HUES6 (cell line): Measurements from ENCODE around the gene TNS3.

Experiments used
- H3K27ac ChIP-seq: 2 replicates; pipeline ENCODE4 v1.7.0; 2013; ENCODE audit warnings: low read depth, mild to moderate bottlenecking, low read length, inconsistent platforms
- H3K27me3 ChIP-seq: 2 replicates; pipeline ENCODE4 v1.6.1; 2013; ENCODE audit warnings: low read length; ENCODE audit not compliant: control insufficient read depth, insufficient read depth
- H3K36me3 ChIP-seq: 2 replicates; pipeline ENCODE4 v1.6.1; 2013; ENCODE audit warnings: low read length; ENCODE audit not compliant: control insufficient read depth, insufficient read depth
- H3K4me1 ChIP-seq: 2 replicates; pipeline ENCODE4 v1.6.1; 2013; ENCODE audit warnings: low read length; ENCODE audit not compliant: control insufficient read depth, insufficient read depth
- H3K4me3 ChIP-seq: 2 replicates; pipeline ENCODE4 v1.5.1; 2013; ENCODE audit warnings: low read depth, low read length
- H3K9ac ChIP-seq: one replicate; pipeline ENCODE4 v1.6.1; 2013; ENCODE audit warnings: mild to moderate bottlenecking, low read length
- H3K9me3 ChIP-seq: 2 replicates; pipeline ENCODE4 v1.6.1; 2013; ENCODE audit warnings: low read depth, low read length; ENCODE audit not compliant: control insufficient read depth, insufficient read depth

The TNS3 gene

DNA sequence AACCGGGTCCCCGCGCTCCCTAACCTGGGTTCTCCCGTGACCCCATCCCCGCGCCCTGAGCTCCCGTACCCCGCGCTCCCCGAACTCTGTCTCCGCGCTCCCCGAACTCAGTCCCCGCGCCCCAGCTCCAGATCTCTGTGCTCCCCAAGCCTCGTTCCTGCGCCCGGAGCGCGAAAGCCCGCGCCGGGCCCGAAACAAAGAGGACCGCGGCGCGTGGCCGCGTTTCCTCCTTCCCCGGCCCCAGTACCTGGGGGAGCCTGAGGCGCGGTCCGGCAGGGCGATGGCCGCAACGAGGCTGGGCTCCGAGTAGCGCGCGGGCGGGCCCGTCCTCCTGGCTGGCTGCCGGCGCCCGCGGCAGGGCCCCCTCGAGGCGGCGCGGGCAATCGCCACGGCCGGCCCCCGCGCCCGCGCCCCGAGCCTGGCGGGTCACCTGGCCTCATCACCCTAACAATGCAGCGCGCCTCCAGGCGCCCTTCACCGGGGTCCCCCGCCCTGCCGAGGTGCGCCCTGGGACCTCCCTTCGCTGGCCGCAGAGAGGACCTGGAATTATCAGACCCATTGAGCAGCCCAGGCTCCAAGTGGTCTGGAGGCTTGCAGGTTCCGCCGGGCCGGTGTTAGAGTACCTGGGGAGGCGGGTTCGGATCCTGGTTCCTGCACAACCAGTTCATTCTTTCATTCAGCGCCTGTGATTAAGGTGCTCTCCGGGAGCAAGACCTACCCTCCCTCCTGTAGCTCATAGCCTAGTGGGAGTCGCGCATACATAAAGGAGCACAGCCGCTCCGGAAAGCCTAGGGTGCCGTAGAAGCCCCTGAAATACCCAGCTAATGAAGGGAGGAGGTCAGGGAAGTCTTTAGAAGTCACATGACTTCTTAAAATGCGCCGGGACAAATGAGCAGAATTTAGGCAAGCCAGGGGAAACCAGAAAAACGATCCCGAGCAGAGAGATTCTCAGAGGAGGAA is at the start of gene TNS3:
TSS of gene TNS3 (minus strand) at position 308 of the 960 bp plus-strand sequence. CDS start 142,475 bp downstream, outside the sequence.
- peak within 1 kb of the TSS; percentile 83 for H3K4me3 ChIP-seq
- H3K27ac ChIP-seq, result peak within 1 kb of the TSS; percentile 80; the same call in 1 of the 2 replicates
- peak within 1 kb of the TSS; percentile 87 for H3K9ac ChIP-seq
- H3K9me3 ChIP-seq, result peaks cover 4% of the 10 kb centered on the region; the same call in 1 of the 2 replicates
- no peaks in the 10 kb centered on the region for H3K36me3 ChIP-seq
- peaks cover 40% of the 10 kb centered on the region for H3K4me1 ChIP-seq
- H3K27me3 ChIP-seq, result peaks cover 16% of the 10 kb centered on the region

DNA sequence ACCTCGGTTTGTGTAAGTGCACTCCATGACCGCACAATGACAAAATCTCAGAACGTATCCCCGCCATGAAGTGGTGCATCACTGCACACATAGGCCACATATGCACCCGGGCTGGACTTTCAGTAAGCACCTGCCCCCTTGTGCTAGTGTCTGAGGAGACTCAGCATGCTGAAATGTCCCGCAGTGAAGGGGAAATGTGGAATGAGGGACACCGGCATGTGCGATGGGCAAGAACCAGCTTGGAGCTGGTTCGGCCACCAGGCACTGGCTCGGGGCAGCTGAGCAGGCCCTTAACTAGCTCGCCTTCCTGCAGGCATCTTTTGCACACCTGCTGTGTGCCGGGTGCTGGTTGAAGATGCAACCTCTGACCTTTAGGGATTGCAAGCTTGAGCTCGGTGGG is 49.8 kb upstream of the TNS3 start:
- Histone ChIP-seq H3K4me3 (no peak overlapping the region), H3K9me3 (no peaks in the 10 kb centered on the region; the same call in 1 of the 2 replicates), H3K27me3 (peaks cover 13% of the 10 kb centered on the region; the same call in 1 of the 2 replicates), H3K27ac (no peak overlapping the region), H3K4me1 (peaks cover 20% of the 10 kb centered on the region), H3K9ac (no peak overlapping the region), H3K36me3 (no peaks in the 10 kb centered on the region)

DNA sequence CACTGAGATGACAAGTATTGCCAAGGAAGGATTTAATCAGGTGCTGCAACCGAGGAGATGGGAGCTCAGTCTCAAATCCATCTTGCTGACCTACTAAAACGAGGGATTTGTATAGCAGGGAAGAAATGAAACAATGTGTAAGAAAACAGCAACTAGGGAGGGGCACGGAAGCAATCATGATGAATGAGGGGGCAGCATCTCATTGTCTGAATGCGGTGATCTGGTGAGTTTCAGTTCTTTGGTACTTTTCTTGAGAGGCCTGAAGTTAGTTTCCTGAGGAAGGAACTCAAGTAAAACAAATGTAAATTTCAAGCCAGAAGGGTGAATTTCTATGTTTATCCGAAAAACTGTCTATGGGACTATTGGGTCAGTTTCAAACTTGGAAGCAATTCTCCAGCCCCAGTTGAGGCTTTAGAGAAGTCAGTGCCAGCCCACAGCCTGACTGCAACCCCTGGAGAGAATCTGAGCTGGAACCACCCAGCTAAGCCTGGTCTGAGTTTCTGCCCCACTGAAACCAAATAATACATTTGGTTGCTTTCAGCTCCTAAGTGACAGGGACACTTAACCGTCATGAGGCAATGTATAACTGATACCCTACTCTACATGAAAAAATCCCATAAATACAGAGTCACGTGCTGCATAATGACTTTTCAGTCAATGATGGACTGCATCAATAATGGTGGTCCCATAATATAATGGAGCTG is 45.8 kb upstream of the TNS3 start:
- H3K36me3 ChIP-seq, result no peaks in the 10 kb centered on the region
- no peak overlapping the region for H3K4me3 ChIP-seq
- H3K9ac ChIP-seq, result no peak overlapping the region
- H3K9me3 ChIP-seq, result no peaks in the 10 kb centered on the region; the same call in 1 of the 2 replicates
- H3K4me1 ChIP-seq, result peaks cover 21% of the 10 kb centered on the region
- no peaks in the 10 kb centered on the region for H3K27me3 ChIP-seq
- H3K27ac ChIP-seq, result no peak overlapping the region

DNA sequence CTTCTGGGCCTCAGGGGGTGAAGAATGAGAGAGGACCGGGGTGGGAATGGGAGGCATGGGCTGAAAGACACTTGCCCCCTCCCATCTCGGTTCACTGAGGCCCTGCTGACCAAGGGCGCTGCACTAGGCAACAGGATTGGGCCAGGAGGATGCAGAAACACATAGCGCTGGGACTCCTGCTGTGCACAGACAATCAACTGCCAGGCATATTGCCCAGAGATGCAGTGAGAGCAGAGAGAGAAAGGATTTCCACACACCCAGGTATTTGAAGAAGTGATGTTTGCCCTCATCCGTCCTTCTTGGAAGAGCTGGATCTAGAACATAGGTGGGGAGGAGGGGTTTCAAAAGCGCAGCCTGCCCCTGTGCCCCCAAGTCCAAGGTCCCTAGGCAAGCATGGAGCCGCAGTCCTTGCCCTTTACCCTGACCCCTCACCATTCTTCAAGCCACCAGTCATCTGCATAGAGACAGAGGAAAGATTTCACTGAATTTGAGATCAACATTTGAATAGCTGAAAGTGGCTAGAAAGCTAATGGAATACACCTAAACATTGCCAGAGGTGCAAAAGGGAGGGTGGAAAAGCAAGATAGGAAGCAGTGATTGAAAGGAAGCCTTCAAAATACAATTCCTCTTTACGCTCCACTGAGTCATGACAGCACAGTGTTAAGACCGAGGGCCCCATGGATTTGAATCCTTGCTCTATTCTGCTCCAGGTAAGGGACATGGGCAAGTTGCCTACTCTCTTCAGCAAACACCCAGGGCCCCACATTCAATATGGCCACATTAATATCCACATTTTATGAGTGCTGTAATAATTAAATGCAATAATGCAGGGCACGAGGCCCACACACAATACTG is 44.2 kb upstream of the TNS3 start:
- no peaks in the 10 kb centered on the region; the same call in 1 of the 2 replicates for H3K9me3 ChIP-seq
- H3K4me3 ChIP-seq, result no peak overlapping the region
- no peak overlapping the region for H3K9ac ChIP-seq
- no peaks in the 10 kb centered on the region for H3K36me3 ChIP-seq
- H3K4me1 ChIP-seq, result peaks cover 31% of the 10 kb centered on the region
- H3K27ac ChIP-seq, result no peak overlapping the region
- no peaks in the 10 kb centered on the region for H3K27me3 ChIP-seq

DNA sequence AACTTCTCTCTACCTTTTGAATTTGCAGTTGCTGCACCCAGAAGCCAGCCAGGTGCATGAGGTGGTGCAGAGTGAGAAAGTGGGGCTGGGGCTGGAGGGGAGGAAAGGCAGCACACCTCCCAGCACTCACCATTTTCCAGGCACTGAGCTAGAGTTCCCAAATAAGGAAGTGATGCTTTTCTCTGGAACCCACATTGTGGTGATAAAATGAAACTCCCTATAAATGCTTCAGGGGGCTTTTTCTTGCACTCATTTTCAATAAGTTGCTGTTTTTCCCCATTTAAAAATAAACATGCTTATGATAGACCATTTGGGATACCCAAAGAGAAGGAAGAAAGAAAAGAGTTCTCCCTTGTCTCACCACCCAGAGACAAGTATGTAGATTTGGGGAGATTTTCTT is 42.8 kb upstream of the TNS3 start:
- Histone ChIP-seq H3K27me3 (no peaks in the 10 kb centered on the region), H3K27ac (no peak overlapping the region), H3K9me3 (no peaks in the 10 kb centered on the region; the same call in 1 of the 2 replicates), H3K4me3 (no peak overlapping the region), H3K4me1 (peaks cover 31% of the 10 kb centered on the region), H3K9ac (no peak overlapping the region), H3K36me3 (no peaks in the 10 kb centered on the region)

DNA sequence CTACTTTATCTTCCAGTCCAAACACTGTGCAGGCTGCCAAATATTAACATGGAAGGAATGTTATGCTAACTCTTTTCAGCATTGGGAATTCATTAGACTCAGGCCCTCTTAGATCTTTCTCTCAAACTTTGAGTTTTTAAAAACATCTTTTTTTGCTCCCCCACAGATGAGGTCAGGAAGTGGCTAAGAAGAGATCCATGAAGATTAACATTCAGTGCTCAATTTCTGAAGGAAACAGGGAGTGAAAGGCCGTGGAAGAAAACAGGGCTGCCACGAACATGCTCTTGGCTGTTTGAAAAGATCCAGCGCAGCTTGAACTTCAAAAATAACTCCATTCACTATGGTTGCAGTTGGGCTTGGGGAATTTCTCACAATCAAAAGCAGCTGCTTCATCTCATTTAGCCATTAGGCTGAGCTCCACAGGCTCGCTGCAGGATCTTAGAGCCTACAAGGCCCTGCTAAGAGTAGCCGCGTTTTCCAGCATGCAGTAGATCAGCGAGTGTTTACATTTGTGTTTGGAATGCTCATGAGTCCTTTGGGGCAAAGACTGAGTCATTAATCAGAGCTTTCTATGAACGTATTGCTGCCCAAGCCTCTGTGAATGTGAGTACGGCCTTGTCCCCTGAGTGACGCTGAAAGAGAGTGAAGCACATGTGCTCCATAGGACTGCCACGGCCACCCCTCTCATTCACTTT is 41.2 kb upstream of the TNS3 start:
- Histone ChIP-seq H3K4me3 (no peak overlapping the region), H3K9ac (no peak overlapping the region), H3K36me3 (no peaks in the 10 kb centered on the region), H3K27ac (no peak overlapping the region), H3K27me3 (no peaks in the 10 kb centered on the region), H3K4me1 (peaks cover 31% of the 10 kb centered on the region), H3K9me3 (no peaks in the 10 kb centered on the region; the same call in 1 of the 2 replicates)

GRCh38 chr7:47622586-47622945 is 40.7 kb upstream of the TNS3 start:
- no peaks in the 10 kb centered on the region for H3K9me3 ChIP-seq
- no peak overlapping the region for H3K27ac ChIP-seq
- peaks cover 31% of the 10 kb centered on the region for H3K4me1 ChIP-seq
- no peaks in the 10 kb centered on the region for H3K36me3 ChIP-seq
- no peak overlapping the region for H3K4me3 ChIP-seq
- H3K27me3 ChIP-seq, result no peaks in the 10 kb centered on the region
- H3K9ac ChIP-seq, result no peak overlapping the region

GRCh38 chr7:47621979-47622561 is 40.2 kb upstream of the TNS3 start:
- Histone ChIP-seq H3K9me3 (no peaks in the 10 kb centered on the region), H3K4me1 (peaks cover 31% of the 10 kb centered on the region), H3K36me3 (no peaks in the 10 kb centered on the region), H3K9ac (no peak overlapping the region), H3K4me3 (no peak overlapping the region), H3K27me3 (no peaks in the 10 kb centered on the region), H3K27ac (no peak overlapping the region)

GRCh38 chr7:47621347-47621746 is 39.4 kb upstream of the TNS3 start:
- H3K36me3 ChIP-seq, result no peaks in the 10 kb centered on the region
- no peaks in the 10 kb centered on the region for H3K27me3 ChIP-seq
- no peak overlapping the region for H3K27ac ChIP-seq
- no peak overlapping the region for H3K4me3 ChIP-seq
- no peak overlapping the region for H3K9ac ChIP-seq
- H3K4me1 ChIP-seq, result peaks cover 28% of the 10 kb centered on the region
- H3K9me3 ChIP-seq, result no peaks in the 10 kb centered on the region

GRCh38 chr7:47619806-47620205 is 37.9 kb upstream of the TNS3 start:
- H3K4me1 ChIP-seq, result peaks cover 19% of the 10 kb centered on the region
- H3K9ac ChIP-seq, result no peak overlapping the region
- H3K27me3 ChIP-seq, result no peaks in the 10 kb centered on the region
- H3K9me3 ChIP-seq, result no peaks in the 10 kb centered on the region
- H3K4me3 ChIP-seq, result no peak overlapping the region
- no peak overlapping the region for H3K27ac ChIP-seq
- H3K36me3 ChIP-seq, result no peaks in the 10 kb centered on the region
